Osteocyte (in vitro differentiated cells): ENCODE results near the gene VWA3B. TPM values are rescaled to one million over a fixed set of nuclear protein-coding genes. Genes with fewer than 3 reads are reported as not detected.
"Not testable (repeated sequence)": the region's sequence is repeated elsewhere in the genome, so short reads cannot be mapped to it uniquely, and the experiment has no call there.

Experiments
- DNase-seq: peaks from one replicate; pipeline ENCODE4 v3.0.0; 2021; ENCODE audit warnings: mixed read lengths; ENCODE audit not compliant: unreplicated experiment; ENCODE audit errors: extremely low spot score
- H3K27ac Mint-ChIP-seq: one replicate; pipeline ENCODE4 v1.8.0; 2021; ENCODE audit warnings: mild to moderate bottlenecking, mixed read lengths; ENCODE audit not compliant: unreplicated experiment
- H3K27me3 Mint-ChIP-seq: one replicate; pipeline ENCODE4 v1.8.0; 2021; ENCODE audit warnings: mixed read lengths; ENCODE audit not compliant: unreplicated experiment
- H3K36me3 Mint-ChIP-seq: one replicate; pipeline ENCODE4 v1.8.0; 2021; ENCODE audit warnings: mixed read lengths; ENCODE audit not compliant: unreplicated experiment
- H3K4me1 Mint-ChIP-seq: one replicate; pipeline ENCODE4 v1.8.0; 2021; ENCODE audit warnings: mixed read lengths; ENCODE audit not compliant: unreplicated experiment
- H3K4me3 Mint-ChIP-seq: one replicate; pipeline ENCODE4 v1.8.0; 2021; ENCODE audit warnings: mild to moderate bottlenecking, moderate library complexity, mixed read lengths; ENCODE audit not compliant: unreplicated experiment
- H3K9me3 Mint-ChIP-seq: one replicate; pipeline ENCODE4 v1.8.0; 2021; ENCODE audit warnings: mixed read lengths; ENCODE audit not compliant: unreplicated experiment
- CTCF ChIP-seq: fragments of 200-600 bp; sonication (generic); IDR thresholded peaks from 2 replicates; pipeline ENCODE4 v1.5.0; 2021; ENCODE audit warnings: antibody characterized with exemption, mild to moderate bottlenecking, moderate library complexity
- total RNA-seq: library from RNA; stranded (reverse); gene quantifications from 2 replicates; pipeline ENCODE4 v1.2.1, GENCODE V29; 2021

The VWA3B gene
- total RNA-seq, 1 donor from 2014 or later: not detected

- peaks cover 3% of the 10 kb centered on the region for H3K36me3 Mint-ChIP-seq
- TF ChIP-seq CTCF: no peak
- no peak overlapping the region for H3K27ac Mint-ChIP-seq
- H3K4me3 Mint-ChIP-seq: no peak overlapping the region
- peaks cover 12% of the 10 kb centered on the region for H3K27me3 Mint-ChIP-seq
- H3K4me1 Mint-ChIP-seq: no peaks in the 10 kb centered on the region
- no peak for DNase-seq
- H3K9me3 Mint-ChIP-seq: peaks cover 34% of the 10 kb centered on the region
Observed at GRCh38 chr2:98263362-98263761, 176.4 kb downstream of the VWA3B start.

GRCh38 chr2:98268225-98268624 lies 181.3 kb downstream of the VWA3B start:
- not testable (repeated sequence) for H3K27ac Mint-ChIP-seq, H3K4me1 Mint-ChIP-seq, H3K27me3 Mint-ChIP-seq, DNase-seq, H3K4me3 Mint-ChIP-seq, H3K36me3 Mint-ChIP-seq
- peaks cover 15% of the 10 kb centered on the region for H3K9me3 Mint-ChIP-seq

GRCh38 chr2:98269274-98269673 lies 182.3 kb downstream of the VWA3B start:
- H3K27ac Mint-ChIP-seq: no peak overlapping the region
- H3K4me3 Mint-ChIP-seq: no peak overlapping the region
- DNase-seq: no peak
- H3K9me3 Mint-ChIP-seq: peaks cover 4% of the 10 kb centered on the region
- peaks cover 4% of the 10 kb centered on the region for H3K27me3 Mint-ChIP-seq
- peaks cover 4% of the 10 kb centered on the region for H3K4me1 Mint-ChIP-seq
- no peaks in the 10 kb centered on the region for H3K36me3 Mint-ChIP-seq
- TF ChIP-seq CTCF: peak; percentile 67

GRCh38 chr2:98269830-98270229 lies 182.9 kb downstream of the VWA3B start:
- TF ChIP-seq CTCF: no peak
- no peak overlapping the region for H3K4me3 Mint-ChIP-seq
- H3K27me3 Mint-ChIP-seq: peaks cover 5% of the 10 kb centered on the region
- no peaks in the 10 kb centered on the region for H3K36me3 Mint-ChIP-seq
- H3K27ac Mint-ChIP-seq: no peak overlapping the region
- peaks cover 4% of the 10 kb centered on the region for H3K4me1 Mint-ChIP-seq
- no peak for DNase-seq
- no peaks in the 10 kb centered on the region for H3K9me3 Mint-ChIP-seq

GRCh38 chr2:98277162-98277859 lies 190.3 kb downstream of the VWA3B start:
- TF ChIP-seq CTCF: no peak
- H3K27me3 Mint-ChIP-seq: peaks cover 13% of the 10 kb centered on the region
- H3K36me3 Mint-ChIP-seq: no peaks in the 10 kb centered on the region
- H3K4me3 Mint-ChIP-seq: no peak overlapping the region
- no peak overlapping the region for H3K27ac Mint-ChIP-seq
- no peak for DNase-seq
- peaks cover 33% of the 10 kb centered on the region for H3K4me1 Mint-ChIP-seq
- H3K9me3 Mint-ChIP-seq: no peaks in the 10 kb centered on the region
